Liver (tissue), 9 donors: ENCODE results near the gene CSKMT. TPM values are rescaled to one million over a fixed set of nuclear protein-coding genes. Genes with fewer than 3 reads are reported as not detected.
A peak's percentile ranks its signal among the peaks of the same experiment; 100 is the strongest.

Experiments
- DNase-seq: peaks from one replicate; pipeline ENCODE4 v3.0.0-alpha.2; 2017; ENCODE audit warnings: low spot score
- H3K27ac ChIP-seq, 2 donors: one replicate each; pipeline ENCODE4 v1.7.0; 2013; ENCODE audit warnings: inconsistent platforms in 2 of 2, low read length in 2 of 2, control low read depth in 1 of 2, low read depth in 1 of 2, mild to moderate bottlenecking in 1 of 2
- H3K27me3 ChIP-seq, 4 donors: one replicate each; pipeline versions ENCODE4 v1.6.1 to v1.7.0; 2013; ENCODE audit warnings: low read length in 3 of 4, inconsistent platforms in 1 of 4, mild to moderate bottlenecking in 1 of 4, moderate library complexity in 1 of 4; ENCODE audit not compliant: control insufficient read depth in 4 of 4, insufficient read depth in 4 of 4
- H3K36me3 ChIP-seq, 4 donors: one replicate each; pipeline versions ENCODE4 v1.6.1 to v1.7.0; 2013; ENCODE audit warnings: low read length in 3 of 4, mild to moderate bottlenecking in 3 of 4, low read depth in 1 of 4, moderate library complexity in 1 of 4; ENCODE audit not compliant: control insufficient read depth in 4 of 4, insufficient read depth in 3 of 4
- H3K4me1 ChIP-seq, 4 donors: one replicate each; pipeline versions ENCODE4 v1.6.1 to v1.7.0; 2013; ENCODE audit warnings: low read length in 3 of 4, mild to moderate bottlenecking in 3 of 4, moderate library complexity in 1 of 4; ENCODE audit not compliant: control insufficient read depth in 4 of 4, insufficient read depth in 4 of 4
- H3K4me3 ChIP-seq, 3 donors: one replicate each; pipeline versions ENCODE4 v1.6.1 to v1.7.0; 2013; ENCODE audit warnings: low read length in 3 of 3, control low read depth in 1 of 3, low read depth in 1 of 3, mild to moderate bottlenecking in 1 of 3
- H3K9ac ChIP-seq, 2 donors: one replicate each; pipeline ENCODE4 v1.7.0; 2013; ENCODE audit warnings: low read length in 2 of 2, mild to moderate bottlenecking in 2 of 2, moderate library complexity in 2 of 2, control low read depth in 1 of 2, low read depth in 1 of 2
- H3K9me3 ChIP-seq, 4 donors: one replicate each; pipeline versions ENCODE4 v1.6.1 to v1.7.0; 2013; ENCODE audit warnings: low read length in 3 of 4; ENCODE audit not compliant: control insufficient read depth in 4 of 4
- ATF3 ChIP-seq: IDR thresholded peaks from 2 replicates; pipeline ENCODE4 v1.6.1; 2016; ENCODE audit warnings: antibody characterized with exemption
- CTCF ChIP-seq: fragments of 150-350 bp; IDR thresholded peaks from 2 replicates; pipeline ENCODE4 v1.5.1; 2017; ENCODE audit warnings: improper control_type of control experiment, low read depth, low read length; ENCODE audit not compliant: missing input control
- EGR1 ChIP-seq, 2 donors: IDR thresholded peaks; 2 replicates each; pipeline ENCODE4 v1.6.1; 2016 to 2018; ENCODE audit warnings: antibody characterized with exemption in 2 of 2, low read depth in 2 of 2
- FOXA1 ChIP-seq: IDR thresholded peaks from 2 replicates; pipeline ENCODE4 v1.6.1; 2016; ENCODE audit warnings: antibody characterized with exemption
- FOXA2 ChIP-seq: IDR thresholded peaks from 2 replicates; pipeline ENCODE4 v1.6.1; 2016; ENCODE audit warnings: antibody characterized with exemption
- GABPA ChIP-seq, 2 donors: IDR thresholded peaks in 1 of 2; conservative IDR thresholded peaks in 1 of 2; 2 replicates each; pipeline ENCODE4 v1.6.1; 2016; ENCODE audit warnings: antibody characterized with exemption in 2 of 2, mild to moderate bottlenecking in 1 of 2, moderate library complexity in 1 of 2
- HNF4G ChIP-seq: IDR thresholded peaks from 2 replicates; pipeline ENCODE4 v1.6.1; 2016; ENCODE audit warnings: antibody characterized with exemption
- JUND ChIP-seq, 2 donors: IDR thresholded peaks; 2 replicates each; pipeline ENCODE4 v1.6.1; 2016; ENCODE audit warnings: antibody characterized with exemption in 2 of 2
- NR2F2 ChIP-seq: IDR thresholded peaks from 2 replicates; pipeline ENCODE4 v1.6.1; 2016; ENCODE audit warnings: antibody characterized with exemption
- RAD21 ChIP-seq, 2 donors: IDR thresholded peaks; 2 replicates each; pipeline ENCODE4 v1.6.1; 2016; ENCODE audit warnings: antibody characterized with exemption in 2 of 2, mild to moderate bottlenecking in 2 of 2
- REST ChIP-seq: IDR thresholded peaks from 2 replicates; pipeline ENCODE4 v1.6.1; 2016; ENCODE audit warnings: antibody characterized with exemption, mild to moderate bottlenecking
- SP1 ChIP-seq: IDR thresholded peaks from 2 replicates; pipeline ENCODE4 v1.6.1; 2018; ENCODE audit warnings: antibody characterized with exemption, mild to moderate bottlenecking
- TAF1 ChIP-seq: conservative IDR thresholded peaks from 2 replicates; pipeline ENCODE4 v1.6.1; 2016; ENCODE audit warnings: antibody characterized with exemption, mild to moderate bottlenecking
- YY1 ChIP-seq: IDR thresholded peaks from 2 replicates; pipeline ENCODE4 v1.6.1; 2016; ENCODE audit warnings: antibody characterized with exemption, mild to moderate bottlenecking
- WGBS: extraction: QIAGEN DNeasy Blood & Tissue Kit; methylation state at CpG from one replicate; pipeline ENCODE4 v1.1.7; 2013; 5-methylcytosine and 5-hydroxymethylcytosine counted together
- polyA plus RNA-seq, 2 donors: library from polyadenylated mRNA; stranded (reverse) in 1 of 2; unstranded in 1 of 2; fragments of 200-250 nt in 1 of 2; fragments of >200 nt in 1 of 2; fragmentation: Nextera tagmentation in 1 of 2; extraction: Ambion mirVana in 1 of 2; gene quantifications; one replicate each; pipeline versions ENCODE4 v1.2.1 to v1.2.3, GENCODE V29; 2013 to 2015
- total RNA-seq, 2 donors: library from RNA; depleted of rRNA; stranded (reverse); fragments of >200 nt; gene quantifications; one replicate each; pipeline ENCODE4 v1.2.3, GENCODE V29; 2014
- donor health status: healthy.
- donor health status: healthy.
- donor health status: healthy.
- donor health status: healthy.
- donor health status: healthy.

Gene CSKMT
- total and polyA plus RNA-seq, 4 donors = 1.8 to 2.5 (median 2.3) TPM

- no peak for TF ChIP-seq CTCF
- TF ChIP-seq EGR1 (IDR thresholded peaks at IDR 0.05; ENCODE audit: low read depth in 2 of 2) = no peak
Observed at GRCh38 chr11:62705880-62706849, 41.1 kb downstream of the CSKMT start (continued).

GRCh38 chr11:62706850-62707247 is 41.7 kb downstream of the CSKMT start:
- Histone ChIP-seq H3K4me3 (peak overlapping the region; percentile 66 to 77 (median 72)), H3K9ac (peak overlapping the region; percentile 37 to 50), H3K27me3 (no peaks in the 10 kb centered on the region), H3K36me3 (peaks cover 0 to 4% (median 1%) of the 10 kb centered on the region in 4 donors), H3K9me3 (no peaks in the 10 kb centered on the region), H3K4me1 (peaks cover 14 to 44% (median 35%) of the 10 kb centered on the region in 4 donors), H3K27ac (peak overlapping the region; percentile 79 to 80)
- 82% methylated on average over 8 of the region's 8 CpGs for WGBS
- TF ChIP-seq YY1 (no peak), JUND (IDR thresholded peaks at IDR 0.05) (no peak), ATF3 (no peak), GABPA (IDR thresholded peaks at IDR 0.05 in 1 of 2, conservative IDR thresholded peaks at IDR 0.05 in 1 of 2) (no peak)
- no peak for DNase-seq

- Histone ChIP-seq H3K27me3 (no peaks in the 10 kb centered on the region), H3K4me3 (peak within 1 kb of the TSS; percentile 66 to 77 (median 72)), H3K9me3 (no peaks in the 10 kb centered on the region), H3K27ac (peak within 1 kb of the TSS; percentile 79 to 80), H3K4me1 (peaks cover 15 to 48% (median 38%) of the 10 kb centered on the region in 4 donors), H3K36me3 (peaks cover 0 to 4% (median 1%) of the 10 kb centered on the region in 4 donors), H3K9ac (peak within 1 kb of the TSS; percentile 37 to 50)
- peak; percentile 39 for DNase-seq
- no peak for TF ChIP-seq SP1
- TF ChIP-seq RAD21 (IDR thresholded peaks at IDR 0.05) = no peak
- TF ChIP-seq YY1 = no peak
- TF ChIP-seq REST = no peak
- TF ChIP-seq FOXA1 = no peak
- no peak for TF ChIP-seq JUND (IDR thresholded peaks at IDR 0.05)
- no peak for TF ChIP-seq HNF4G
- TF ChIP-seq FOXA2 = no peak
- TF ChIP-seq CTCF = no peak
- TF ChIP-seq NR2F2 = no peak
- no peak for TF ChIP-seq TAF1
- WGBS = 85% methylated on average over 10 of the region's 10 CpGs
Observed at GRCh38 chr11:62707277-62707861, 42.3 kb downstream of the CSKMT start, which contains the start of the genes BSCL2 and GNG3. Gene BSCL2, minus strand, starts transcription at chr11:62707424. Its CDS starts 229 bp downstream, at chr11:62707195. Gene GNG3, plus strand, starts transcription at chr11:62707676. Its CDS starts 620 bp downstream, at chr11:62708296.
